Mesothelial cell of epicardium (in vitro differentiated cells): ENCODE data around the gene OBP2B. TPM values are rescaled to one million over a fixed set of nuclear protein-coding genes. Genes with fewer than 3 reads are reported as not detected.
"Not testable (repeated sequence)": the region's sequence is repeated elsewhere in the genome, so short reads cannot be mapped to it uniquely, and the experiment has no call there.

Experiments used
- DNase-seq, 2 experiments: peaks; one replicate each; pipeline ENCODE4 v3.0.0; 2021; ENCODE audit warnings: low spot score in 2 of 2; ENCODE audit not compliant: unreplicated experiment in 2 of 2
- H3K27ac Mint-ChIP-seq: 2 replicates; pipeline ENCODE4 v1.8.0; 2021; ENCODE audit warnings: mixed read lengths
- H3K27me3 Mint-ChIP-seq: 2 replicates; pipeline ENCODE4 v1.8.0; 2021; ENCODE audit warnings: low read depth, mixed read lengths
- H3K36me3 Mint-ChIP-seq: 2 replicates; pipeline ENCODE4 v1.8.0; 2021; ENCODE audit warnings: mixed read lengths
- H3K4me1 Mint-ChIP-seq: 2 replicates; pipeline ENCODE4 v1.8.0; 2021; ENCODE audit warnings: mixed read lengths
- H3K4me3 Mint-ChIP-seq: 2 replicates; pipeline ENCODE4 v1.8.0; 2021; ENCODE audit warnings: mild to moderate bottlenecking, moderate library complexity, mixed read lengths
- H3K9me3 Mint-ChIP-seq: 2 replicates; pipeline ENCODE4 v1.8.0; 2021; ENCODE audit warnings: mixed read lengths
- CTCF ChIP-seq: fragments of 200-600 bp; sonication (generic); IDR thresholded peaks from one replicate; pipeline ENCODE4 v1.5.0; 2021; ENCODE audit warnings: antibody characterized with exemption; ENCODE audit not compliant: unreplicated experiment
- total RNA-seq: library from RNA; stranded (reverse); gene quantifications from 3 replicates; pipeline ENCODE4 v1.2.1, GENCODE V29; 2021

OBP2B gene
- total RNA-seq, 1 donor from 2014 or later: not detected

- no peaks in the 10 kb centered on the region for H3K36me3 Mint-ChIP-seq
- no peak for TF ChIP-seq CTCF
- peaks cover 19% of the 10 kb centered on the region for H3K4me1 Mint-ChIP-seq
- H3K27me3 Mint-ChIP-seq: peaks cover 11% of the 10 kb centered on the region
- H3K4me3 Mint-ChIP-seq: no peak overlapping the region
- peaks cover 16% of the 10 kb centered on the region for H3K9me3 Mint-ChIP-seq
- no peak overlapping the region for H3K27ac Mint-ChIP-seq
- no peak for DNase-seq
These were observed 1.6 kb upstream of the OBP2B start for GRCh38 chr9:133210609-133211008.

GRCh38 chr9:133210202-133210532 is 1.1 kb upstream of the OBP2B start:
- Mint-ChIP-seq H3K27ac (no peak overlapping the region), H3K36me3 (no peaks in the 10 kb centered on the region), H3K4me1 (peaks cover 19% of the 10 kb centered on the region), H3K9me3 (peaks cover 13% of the 10 kb centered on the region), H3K27me3 (peaks cover 11% of the 10 kb centered on the region), H3K4me3 (no peak overlapping the region)
- TF ChIP-seq CTCF: no peak
- no peak for DNase-seq

- peaks cover 14% of the 10 kb centered on the region for H3K4me1 Mint-ChIP-seq
- H3K27me3 Mint-ChIP-seq: peaks cover 11% of the 10 kb centered on the region
- peak in 1 of 2 experiments; percentile 35 for DNase-seq
- H3K4me3 Mint-ChIP-seq, H3K9me3 Mint-ChIP-seq, H3K27ac Mint-ChIP-seq, H3K36me3 Mint-ChIP-seq: not testable (repeated sequence)
These were observed 514 bp upstream of the OBP2B start for GRCh38 chr9:133209327-133210201.

- H3K27ac Mint-ChIP-seq, DNase-seq, H3K9me3 Mint-ChIP-seq, H3K4me3 Mint-ChIP-seq, H3K4me1 Mint-ChIP-seq, H3K36me3 Mint-ChIP-seq: not testable (repeated sequence)
- peaks cover 16% of the 10 kb centered on the region for H3K27me3 Mint-ChIP-seq
These were observed 725 bp downstream of the OBP2B start for GRCh38 chr9:133208171-133208879.

GRCh38 chr9:133207540-133208170 is 1.4 kb downstream of the OBP2B start:
- peaks cover 5% of the 10 kb centered on the region for H3K9me3 Mint-ChIP-seq
- no peak for TF ChIP-seq CTCF
- no peak for DNase-seq
- no peak overlapping the region for H3K27ac Mint-ChIP-seq
- H3K4me1 Mint-ChIP-seq: no peaks in the 10 kb centered on the region
- H3K27me3 Mint-ChIP-seq: peaks cover 21% of the 10 kb centered on the region
- no peaks in the 10 kb centered on the region for H3K36me3 Mint-ChIP-seq
- no peak overlapping the region for H3K4me3 Mint-ChIP-seq

GRCh38 chr9:133207021-133207531 is 2.0 kb downstream of the OBP2B start:
- no peak for TF ChIP-seq CTCF
- H3K27me3 Mint-ChIP-seq: peaks cover 22% of the 10 kb centered on the region
- no peak overlapping the region for H3K4me3 Mint-ChIP-seq
- H3K36me3 Mint-ChIP-seq: no peaks in the 10 kb centered on the region
- H3K9me3 Mint-ChIP-seq: peaks cover 3% of the 10 kb centered on the region
- DNase-seq: no peak
- H3K4me1 Mint-ChIP-seq: no peaks in the 10 kb centered on the region
- no peak overlapping the region for H3K27ac Mint-ChIP-seq
